ENCODE data around the gene BEGAIN. TPM values are rescaled to one million over a fixed set of nuclear protein-coding genes. Genes with fewer than 3 reads are reported as not detected.

Gene BEGAIN
- total and polyA plus RNA-seq, 9 donors, result 0.35 to 11.0 (median 4.6) TPM

DNA sequence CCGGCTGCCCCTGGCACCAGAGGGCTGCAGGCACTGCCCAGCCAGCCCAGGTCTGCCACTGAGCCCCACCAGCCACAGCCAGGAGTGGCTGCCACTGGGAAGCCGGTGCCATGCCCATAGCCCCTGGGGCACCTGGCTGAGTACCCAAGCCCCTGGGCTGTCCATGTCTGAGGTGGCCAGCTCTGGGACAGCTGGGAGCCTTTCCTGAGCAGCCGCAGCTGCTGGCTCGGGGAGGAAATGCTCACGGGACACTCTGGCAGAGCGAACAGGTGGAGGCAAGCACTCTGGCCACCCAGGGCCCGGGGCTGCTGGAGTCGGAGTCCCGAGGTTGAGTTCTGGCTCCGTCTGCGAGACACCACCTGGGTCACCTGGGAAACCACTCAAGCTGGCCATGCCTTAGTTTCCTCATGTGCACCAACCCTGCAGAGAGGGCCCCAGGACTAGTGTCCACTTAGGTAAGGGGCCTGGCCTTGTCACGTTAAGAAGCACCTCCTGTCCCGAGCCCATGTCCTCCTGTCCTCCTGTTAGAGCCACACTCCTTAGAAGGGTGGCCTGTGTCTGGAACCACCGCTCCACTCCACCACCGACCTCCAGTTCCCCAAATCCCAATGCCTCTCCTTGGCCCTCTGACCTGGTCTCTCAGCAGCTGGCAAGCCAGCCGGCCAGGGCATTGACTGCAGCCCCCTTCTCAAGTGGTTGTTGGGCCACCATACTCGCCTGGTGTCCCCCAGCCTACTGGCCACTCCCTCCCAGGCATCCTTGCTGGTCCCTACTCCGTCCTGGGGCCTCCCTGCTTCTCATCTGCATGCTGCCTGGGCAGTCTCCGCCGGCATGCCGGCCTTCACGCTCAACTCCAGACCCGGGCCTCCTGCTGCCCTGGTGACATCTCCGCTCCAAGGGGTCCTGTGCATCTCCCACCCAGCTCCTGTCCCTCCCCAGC is 45.3 kb downstream of the BEGAIN start:
- H3K4me1 ChIP-seq (ENCODE audit: insufficient read depth), result no peaks in the 10 kb centered on the region
- intact Hi-C loops (cut with DNase I), result no loop called here
- WGBS, 3 donors, result 87 to 90% (median 87%) methylated on average over 23 to 24 of the region's 24 CpGs
- no peaks in the 10 kb centered on the region for H3K27me3 ChIP-seq
- H3K4me3 ChIP-seq, result no peak overlapping the region
- DNase-seq, result peak in 2 of 5 donors; percentile 15 to 16
- no peaks in the 10 kb centered on the region for H3K9me3 ChIP-seq
- H3K36me3 ChIP-seq, result no peaks in the 10 kb centered on the region
- H3K27ac ChIP-seq, result no peak overlapping the region
- TF ChIP-seq EP300 (IDR thresholded peaks at IDR 0.05), result no peak
- TF ChIP-seq, protein P1, sequence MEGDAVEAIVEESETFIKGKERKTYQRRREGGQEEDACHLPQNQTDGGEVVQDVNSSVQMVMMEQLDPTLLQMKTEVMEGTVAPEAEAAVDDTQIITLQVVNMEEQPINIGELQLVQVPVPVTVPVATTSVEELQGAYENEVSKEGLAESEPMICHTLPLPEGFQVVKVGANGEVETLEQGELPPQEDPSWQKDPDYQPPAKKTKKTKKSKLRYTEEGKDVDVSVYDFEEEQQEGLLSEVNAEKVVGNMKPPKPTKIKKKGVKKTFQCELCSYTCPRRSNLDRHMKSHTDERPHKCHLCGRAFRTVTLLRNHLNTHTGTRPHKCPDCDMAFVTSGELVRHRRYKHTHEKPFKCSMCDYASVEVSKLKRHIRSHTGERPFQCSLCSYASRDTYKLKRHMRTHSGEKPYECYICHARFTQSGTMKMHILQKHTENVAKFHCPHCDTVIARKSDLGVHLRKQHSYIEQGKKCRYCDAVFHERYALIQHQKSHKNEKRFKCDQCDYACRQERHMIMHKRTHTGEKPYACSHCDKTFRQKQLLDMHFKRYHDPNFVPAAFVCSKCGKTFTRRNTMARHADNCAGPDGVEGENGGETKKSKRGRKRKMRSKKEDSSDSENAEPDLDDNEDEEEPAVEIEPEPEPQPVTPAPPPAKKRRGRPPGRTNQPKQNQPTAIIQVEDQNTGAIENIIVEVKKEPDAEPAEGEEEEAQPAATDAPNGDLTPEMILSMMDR (IDR thresholded peaks at IDR 0.05), result no peak
- no peak for TF ChIP-seq POLR2A (IDR thresholded peaks at IDR 0.05)

GRCh38 chr14:100540926-100541620 is 46.1 kb downstream of the BEGAIN start:
- 87 to 93% (median 91%) methylated on average over 16 to 18 of the region's 18 CpGs for WGBS, 3 donors
- intact Hi-C loops (cut with DNase I), result no loop called here

DNA sequence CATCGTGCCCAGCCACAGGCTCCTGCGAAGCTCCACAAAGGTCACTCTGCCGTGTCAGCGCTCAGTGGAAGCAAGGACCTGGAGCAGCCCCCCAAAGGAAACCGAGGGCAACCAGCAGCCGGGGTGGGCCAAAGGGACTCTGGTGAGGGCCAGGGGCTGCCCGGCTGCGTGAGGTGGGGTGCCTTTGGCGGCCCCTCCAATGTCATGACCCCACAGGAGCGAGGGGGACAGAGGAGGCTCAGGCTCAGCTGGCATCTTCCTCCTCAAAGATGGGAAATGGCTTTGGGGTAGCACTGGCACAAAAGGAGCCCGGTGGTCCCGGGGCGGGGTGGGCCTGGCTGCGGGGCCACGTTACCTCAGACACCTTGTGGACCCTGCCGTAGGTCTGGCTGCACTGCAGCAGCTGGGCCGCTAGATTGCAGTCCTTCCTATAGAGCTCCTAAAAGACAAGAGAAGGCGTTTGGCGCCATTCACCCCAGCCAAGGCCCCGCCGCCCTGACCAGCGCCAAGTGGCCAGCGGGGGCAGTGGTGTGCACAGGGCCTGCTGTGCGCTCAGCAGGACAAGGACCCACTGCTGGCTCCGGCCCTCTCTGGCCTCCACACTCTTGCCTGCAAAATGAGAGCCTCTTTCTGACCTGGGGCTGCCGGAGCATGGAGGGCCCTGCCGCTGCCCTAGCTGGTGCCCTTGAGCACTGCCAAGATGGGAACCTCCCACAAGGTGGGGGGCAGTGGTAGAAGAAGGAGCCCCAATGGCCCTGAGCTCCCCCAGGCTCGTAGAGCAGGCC is 46.9 kb downstream of the BEGAIN start:
- no peaks in the 10 kb centered on the region for H3K9me3 ChIP-seq
- WGBS, 3 donors, result 90 to 94% (median 92%) methylated on average over 26 to 28 of the region's 28 CpGs

More at GRCh38 chr14:100540926-100541620, 46.1 kb downstream of the BEGAIN start:
- peak in 2 of 5 donors; percentile 13 to 15 for DNase-seq
- no peak overlapping the region for H3K4me3 ChIP-seq
- TF ChIP-seq POLR2A (IDR thresholded peaks at IDR 0.05) (no peak), EP300 (IDR thresholded peaks at IDR 0.05) (no peak)
- TF ChIP-seq, protein P1 (IDR thresholded peaks at IDR 0.05), result no peak
- H3K36me3 ChIP-seq, result no peaks in the 10 kb centered on the region
- no peaks in the 10 kb centered on the region for H3K4me1 ChIP-seq (ENCODE audit: insufficient read depth)
- no peak overlapping the region for H3K27ac ChIP-seq
- no peaks in the 10 kb centered on the region for H3K27me3 ChIP-seq
- H3K9me3 ChIP-seq, result no peaks in the 10 kb centered on the region

More for the DNA sequence above, 46.9 kb downstream of the BEGAIN start:
- DNase-seq, result peak in 3 of 5 donors; percentile 17 to 34 (median 28)
- no peak overlapping the region for H3K27ac ChIP-seq
- no peaks in the 10 kb centered on the region for H3K27me3 ChIP-seq
- no peak overlapping the region for H3K4me3 ChIP-seq
- no peaks in the 10 kb centered on the region for H3K4me1 ChIP-seq (ENCODE audit: insufficient read depth)
- intact Hi-C loops (cut with DNase I), result no loop called here
- no peaks in the 10 kb centered on the region for H3K36me3 ChIP-seq
- TF ChIP-seq, protein P1 (IDR thresholded peaks at IDR 0.05), result no peak
- TF ChIP-seq EP300 (IDR thresholded peaks at IDR 0.05) (no peak), POLR2A (IDR thresholded peaks at IDR 0.05) (no peak)

Measured in ovary (tissue), 9 donors.